ENCODE data around the gene TRAF3IP3.

Gene TRAF3IP3

DNA sequence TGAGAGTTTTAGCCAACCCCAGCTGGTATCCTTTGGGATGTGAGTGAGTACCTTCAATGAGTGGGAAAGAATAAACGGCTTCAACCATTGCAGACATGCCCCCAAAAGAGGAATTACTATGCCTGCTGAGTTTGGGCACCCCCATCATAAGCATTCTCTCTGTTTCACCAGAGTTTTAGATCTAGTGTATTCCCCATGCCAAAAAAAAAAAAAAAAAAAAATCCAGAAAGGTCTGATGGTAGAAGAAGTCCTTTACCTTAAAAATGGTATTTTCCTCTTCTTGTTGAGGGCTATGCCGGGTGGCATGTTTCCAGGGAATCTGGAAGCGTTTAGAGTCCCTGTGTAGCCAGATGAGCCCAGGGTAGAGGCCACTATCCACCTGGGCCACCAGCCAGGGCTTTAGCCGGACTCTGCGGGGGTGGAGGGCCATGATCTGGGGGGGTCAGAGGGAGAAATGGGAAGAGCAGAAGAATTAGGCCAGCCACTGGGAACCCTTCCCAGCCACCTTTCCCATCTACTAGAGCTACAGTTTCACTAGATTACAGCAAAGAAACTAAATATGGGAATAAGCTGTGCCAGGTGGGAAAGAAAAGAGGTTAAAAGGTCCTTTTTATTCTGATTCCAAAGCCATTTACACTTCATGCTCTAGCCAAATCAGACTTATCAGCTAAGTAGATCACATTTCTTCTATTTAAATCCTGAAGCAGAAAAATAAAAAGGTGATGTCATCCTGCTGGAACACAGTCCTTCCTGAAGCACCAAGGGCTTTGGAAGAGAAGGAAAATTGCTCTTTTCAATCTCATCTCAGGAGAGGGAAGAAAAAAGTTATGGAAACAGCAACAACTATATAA lies 45.4 kb downstream of the TRAF3IP3 start:
- no peak for DNase-seq (ENCODE audit: low read depth, low spot score)

GRCh38 chr1:209802117-209802779 lies 46.4 kb downstream of the TRAF3IP3 start:
- DNase-seq (ENCODE audit: low read depth, low spot score), result no peak

DNA sequence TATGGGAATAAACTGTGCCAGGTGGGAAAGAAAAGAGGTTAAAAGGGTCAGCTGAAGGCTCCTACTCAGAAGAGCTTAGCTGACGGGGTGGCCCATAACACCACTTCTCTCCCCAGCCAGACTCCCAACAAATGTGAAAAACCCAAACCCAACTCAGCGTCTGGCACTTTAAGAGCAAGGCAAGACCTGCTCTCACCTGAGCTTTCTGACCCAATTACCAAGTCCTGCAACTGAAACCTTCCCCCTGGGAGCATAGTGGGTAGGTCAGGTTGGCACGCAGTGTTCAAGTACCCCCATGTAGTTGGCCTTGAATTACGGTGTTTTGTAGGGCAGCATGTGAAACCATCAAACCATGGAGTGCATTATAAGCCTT lies 46.9 kb downstream of the TRAF3IP3 start:
- DNase-seq (ENCODE audit: low read depth, low spot score), result no peak

DNA sequence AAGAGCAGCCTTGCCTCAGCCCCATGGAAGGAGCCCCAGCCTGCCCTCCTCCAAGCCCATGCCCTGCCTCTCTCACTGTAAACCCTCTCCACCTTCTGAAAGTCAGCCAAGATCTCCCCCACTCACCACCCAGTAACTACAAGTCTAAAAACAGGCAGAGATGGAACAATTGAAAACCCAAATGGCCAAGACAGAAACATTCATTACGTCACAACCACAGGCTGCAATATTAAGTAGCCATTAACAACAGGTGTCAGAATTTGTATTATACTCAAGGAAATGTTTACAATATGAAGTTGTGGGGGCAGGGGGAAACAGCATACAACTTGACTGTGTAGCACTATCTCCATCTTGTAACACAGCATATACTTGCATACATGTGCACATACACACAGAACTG lies 47.7 kb downstream of the TRAF3IP3 start:
- DNase-seq (ENCODE audit: low read depth, low spot score), result no peak

- no peak for DNase-seq (ENCODE audit: low read depth, low spot score)
Measured at GRCh38 chr1:209805341-209805781, 49.5 kb downstream of the TRAF3IP3 start.

- DNase-seq (ENCODE audit: low read depth, low spot score), result peak; percentile 23
Measured at GRCh38 chr1:209805875-209806760, 50.3 kb downstream of the TRAF3IP3 start, which contains the start of gene IRF6. Gene IRF6, minus strand, starts transcription at chr1:209806142. Its CDS starts 4,729 bp downstream, at chr1:209801413.

- DNase-seq (ENCODE audit: low read depth, low spot score), result no peak
Measured at GRCh38 chr1:209807509-209807908, 51.7 kb downstream of the TRAF3IP3 start.

GRCh38 chr1:209808059-209808581 lies 52.3 kb downstream of the TRAF3IP3 start:
- no peak for DNase-seq (ENCODE audit: low read depth, low spot score)

DNA sequence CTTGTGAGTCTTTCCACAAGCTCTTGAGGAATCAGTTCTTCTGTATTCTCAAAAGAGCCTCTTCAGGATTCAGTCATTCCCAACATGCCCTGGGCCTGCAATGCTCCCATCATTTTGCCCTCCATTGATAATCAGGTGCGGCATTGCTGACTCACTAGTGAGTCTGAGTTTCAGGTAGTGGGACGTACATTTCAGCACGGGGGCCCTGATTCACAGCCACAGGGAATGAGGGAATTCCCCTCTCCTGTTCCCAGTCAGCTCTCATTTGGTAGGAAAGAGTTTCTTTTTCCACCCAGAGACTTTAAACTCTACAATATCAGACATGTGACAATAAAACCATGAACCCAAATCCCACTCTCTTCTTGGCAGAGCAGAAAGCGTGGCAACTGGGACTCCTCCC lies 53.8 kb downstream of the TRAF3IP3 start:
- DNase-seq (ENCODE audit: low read depth, low spot score), result no peak

- no peak for DNase-seq (ENCODE audit: low read depth, low spot score)
Measured at GRCh38 chr1:209810783-209811182, 54.9 kb downstream of the TRAF3IP3 start.

DNA sequence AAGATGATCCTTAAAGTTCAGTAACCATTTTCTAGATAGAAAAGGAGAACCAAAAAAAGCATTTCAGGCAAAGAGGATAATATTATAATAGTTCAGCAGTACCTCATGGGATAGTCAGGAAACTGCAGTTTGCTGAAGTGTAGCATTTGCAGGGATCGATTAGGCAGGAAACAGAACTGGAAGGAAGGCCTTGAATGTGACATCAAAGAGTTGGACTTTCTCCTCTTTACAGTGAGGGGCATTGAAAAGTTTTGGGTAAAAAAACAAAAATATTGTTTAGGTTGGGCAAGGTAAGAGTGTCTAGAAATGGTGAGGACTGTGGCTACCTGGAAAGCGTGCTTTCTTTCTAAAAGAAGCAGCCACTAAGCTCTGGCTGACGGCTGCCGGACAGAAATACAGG lies 58.0 kb downstream of the TRAF3IP3 start:
- DNase-seq (ENCODE audit: low read depth, low spot score), result no peak

DNA sequence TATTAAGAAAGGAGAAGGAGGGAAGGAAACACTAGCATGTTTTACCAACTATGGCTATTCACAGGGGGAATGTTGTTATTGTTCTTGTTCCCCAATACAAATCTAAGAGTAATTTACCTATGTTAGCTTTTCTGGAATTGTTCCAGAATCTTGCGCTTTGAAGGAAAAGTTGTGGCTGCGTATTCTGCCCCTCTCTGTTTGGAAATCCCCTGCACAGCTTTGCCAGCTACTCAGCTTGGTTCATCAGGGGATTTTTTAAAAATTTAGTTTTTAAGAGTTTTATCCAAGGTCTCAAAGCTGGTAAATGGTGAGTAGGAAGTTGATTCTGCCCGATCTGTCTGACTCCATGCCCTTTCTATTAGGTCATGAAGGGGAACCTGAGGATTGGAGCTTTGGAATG lies 59.6 kb downstream of the TRAF3IP3 start:
- no peak for DNase-seq (ENCODE audit: low read depth, low spot score)

DNA sequence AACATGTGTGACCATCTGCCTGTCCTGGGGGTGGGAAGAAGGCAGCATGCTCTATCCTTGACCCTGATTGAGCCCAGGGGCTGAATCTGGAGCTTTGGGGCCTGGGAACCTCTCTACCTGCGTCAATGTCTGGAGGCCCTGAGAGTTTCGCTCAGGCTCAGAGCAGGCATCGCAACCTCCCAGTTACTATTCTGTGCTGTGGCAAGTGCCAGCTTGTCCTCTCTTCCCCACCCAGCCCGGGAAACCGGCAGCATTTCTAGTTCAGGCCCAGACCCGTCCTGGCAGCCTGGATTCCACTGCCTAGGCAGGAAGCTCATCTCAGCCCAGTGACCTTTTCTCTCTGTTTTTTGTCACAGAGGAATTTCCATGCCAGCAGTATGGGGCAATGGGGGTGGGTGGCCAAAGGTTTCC lies 60.1 kb downstream of the TRAF3IP3 start:
- no peak for DNase-seq (ENCODE audit: low read depth, low spot score)

DNA sequence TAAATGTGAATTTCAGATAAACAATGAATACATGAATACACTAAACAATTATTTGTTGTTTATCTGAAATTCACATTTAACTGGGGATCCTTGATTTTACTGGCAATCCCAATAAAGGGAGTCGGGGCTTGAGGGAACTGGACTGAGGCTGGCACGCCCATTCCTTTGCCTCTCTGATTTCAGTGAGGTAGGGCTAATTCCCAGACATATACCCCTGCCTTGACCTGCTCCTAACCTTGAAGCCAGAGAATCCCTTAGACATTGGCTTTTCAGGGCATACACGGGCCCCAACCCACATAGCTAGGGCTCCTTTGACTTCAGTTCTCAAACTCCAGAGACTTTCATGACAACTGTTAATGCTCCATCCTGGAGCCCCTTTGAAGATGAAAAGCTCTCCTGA lies 61.1 kb downstream of the TRAF3IP3 start:
- no peak for DNase-seq (ENCODE audit: low read depth, low spot score)

- no peak for DNase-seq (ENCODE audit: low read depth, low spot score)
Measured at GRCh38 chr1:209817691-209818090, 61.8 kb downstream of the TRAF3IP3 start.

- DNase-seq (ENCODE audit: low read depth, low spot score), result no peak
Measured at GRCh38 chr1:209819058-209819457, 63.2 kb downstream of the TRAF3IP3 start.

DNA sequence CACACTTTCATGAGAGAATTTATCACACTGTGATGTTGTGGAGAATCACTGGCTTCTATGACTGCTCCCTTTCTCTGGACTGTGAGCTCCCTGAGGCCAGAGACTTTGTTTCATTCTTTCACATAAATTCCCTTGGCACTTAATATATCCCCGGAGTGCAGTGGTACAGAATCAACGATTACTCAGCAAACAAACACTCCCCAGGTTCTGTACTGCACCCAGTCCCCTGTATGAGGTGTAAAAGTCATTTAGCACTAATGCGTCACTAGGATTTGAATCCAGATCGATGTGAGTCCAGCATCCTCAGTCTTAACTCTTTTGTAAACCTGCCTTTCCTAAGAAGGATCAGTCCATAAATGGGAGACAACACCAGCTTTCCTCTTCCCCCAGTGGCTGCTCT lies 65.1 kb downstream of the TRAF3IP3 start:
- DNase-seq (ENCODE audit: low read depth, low spot score), result no peak

DNA sequence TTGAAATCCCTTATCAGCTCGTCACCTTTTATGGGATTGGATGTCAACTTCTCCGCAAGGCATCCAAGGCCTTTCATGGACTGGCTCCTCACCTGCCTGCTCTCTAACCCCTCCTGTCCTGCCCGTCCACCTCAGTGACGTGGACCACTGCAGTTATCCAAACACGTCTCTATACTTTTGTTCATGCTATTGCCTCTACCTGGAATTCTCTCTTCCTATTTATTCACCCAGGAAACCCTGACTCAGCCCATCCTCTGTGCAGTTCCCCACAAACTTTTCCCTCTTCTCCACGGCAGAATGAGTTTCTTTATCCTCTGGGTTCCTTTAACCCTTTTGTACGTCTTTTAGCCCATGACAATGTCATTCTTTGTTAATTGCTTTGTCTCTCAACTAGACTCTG lies 66.9 kb downstream of the TRAF3IP3 start:
- no peak for DNase-seq (ENCODE audit: low read depth, low spot score)

DNA sequence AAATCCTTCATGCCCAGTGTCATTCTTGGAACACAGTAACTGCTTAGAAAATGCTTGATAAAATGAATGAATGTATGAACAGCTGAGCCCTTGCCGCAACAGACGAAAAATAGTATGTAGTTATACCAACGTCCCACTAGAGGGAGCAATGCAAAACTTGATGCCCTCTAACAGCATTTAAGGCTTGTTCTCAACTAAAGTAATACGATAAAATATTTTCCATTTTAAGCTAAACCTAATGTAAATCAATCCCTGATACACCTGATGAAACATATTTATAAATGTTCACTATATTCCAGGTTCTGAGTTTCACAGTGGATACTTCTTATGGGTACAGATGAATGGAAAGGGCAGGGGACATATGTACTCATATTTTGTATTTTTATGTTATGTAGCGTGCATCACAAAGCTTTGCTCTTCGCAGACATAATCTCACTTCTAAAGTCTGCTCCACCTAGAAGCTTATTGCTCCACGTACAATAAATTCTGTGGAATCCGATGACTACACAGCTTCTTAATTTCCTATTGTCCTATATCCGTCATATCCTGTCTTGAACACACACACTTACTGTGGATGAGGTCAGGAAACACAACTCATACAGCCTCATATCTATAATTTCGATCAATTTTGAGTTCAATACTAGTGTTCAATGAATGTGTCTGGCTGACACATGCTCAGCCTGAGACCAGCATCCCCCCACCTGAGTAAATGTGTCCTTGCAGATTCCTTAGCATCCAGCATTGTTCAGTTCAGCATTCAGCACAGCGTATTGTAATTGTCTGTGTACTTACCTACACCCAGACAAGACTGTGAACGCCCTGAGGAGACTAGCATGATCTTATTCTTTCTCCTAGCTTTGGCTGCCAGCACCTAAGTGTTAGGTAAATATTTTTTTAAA lies 67.5 kb downstream of the TRAF3IP3 start:
- no peak for DNase-seq (ENCODE audit: low read depth, low spot score)

- no peak for DNase-seq (ENCODE audit: low read depth, low spot score)
Measured at GRCh38 chr1:209825591-209826434, 70.0 kb downstream of the TRAF3IP3 start.

Data from activated CD4-positive, CD25-positive, alpha-beta regulatory T cell treated with anti-CD3 and anti-CD28 coated beads, Interleukin-2, amount 50 U/mL, for 16 hours (primary cell).